GM12878 (cell line): ENCODE results near the gene PCSK1. TPM values are rescaled to one million over a fixed set of nuclear protein-coding genes. Genes with fewer than 3 reads are reported as not detected.

ENCODE experiments used
- ATF7 ChIP-seq: fragments of 450-650 bp; IDR thresholded peaks from 2 replicates; pipeline ENCODE4 v1.6.1; 2016; ENCODE audit warnings: low read depth, mild to moderate bottlenecking
- BCL11A ChIP-seq: IDR thresholded peaks from 2 replicates; pipeline ENCODE4 v1.6.1; 2011; ENCODE audit warnings: low read depth, low read length
- CBX3 ChIP-seq: fragments of 200-600 bp; sonication (generic); IDR thresholded peaks from 2 replicates; pipeline ENCODE4 v1.6.1; 2016; ENCODE audit warnings: low read depth, borderline replicate concordance
- CBX5 ChIP-seq: sonication (generic); IDR thresholded peaks from 2 replicates; pipeline ENCODE4 v1.6.1; 2016; ENCODE audit warnings: low read depth, moderate library complexity, mild to moderate bottlenecking, inconsistent platforms
- CUX1 ChIP-seq: IDR thresholded peaks from 2 replicates; pipeline ENCODE4 v1.6.1; 2012; ENCODE audit warnings: improper control_type of control experiment, low read depth, low read length; ENCODE audit not compliant: insufficient replicate concordance
- EP300 ChIP-seq, 2 experiments: fragments of 150-350 bp in 1 of 2; IDR thresholded peaks; 2 replicates each; pipeline ENCODE4 v1.6.1; 2011 to 2012; ENCODE audit warnings: low read depth in 2 of 2, low read length in 2 of 2, borderline replicate concordance in 1 of 2, improper control_type of control experiment in 1 of 2, inconsistent platforms in 1 of 2; ENCODE audit not compliant: control insufficient read depth in 1 of 2
- GABPA ChIP-seq: IDR thresholded peaks from 2 replicates; pipeline ENCODE4 v1.6.1; 2014; ENCODE audit warnings: antibody characterized with exemption, low read depth, mild to moderate bottlenecking, inconsistent platforms
- JUND ChIP-seq: IDR thresholded peaks from 2 replicates; pipeline ENCODE4 v1.6.1; 2012; ENCODE audit warnings: low read depth, mild to moderate bottlenecking, low read length, improper control_type of control experiment, moderate library complexity
- KDM1A ChIP-seq: fragments of 200-600 bp; sonication (generic); IDR thresholded peaks from 2 replicates; pipeline ENCODE4 v1.6.1; 2016; ENCODE audit warnings: borderline replicate concordance
- MTA2 ChIP-seq: fragments of 450-650 bp; IDR thresholded peaks from 2 replicates; pipeline ENCODE4 v1.6.1; 2016; ENCODE audit warnings: low read depth, mild to moderate bottlenecking, moderate library complexity
- NFIC ChIP-seq: IDR thresholded peaks from 2 replicates; pipeline ENCODE4 v1.6.1; 2012; ENCODE audit warnings: low read depth, mild to moderate bottlenecking, inconsistent platforms, low read length, moderate library complexity
- NR2C1 ChIP-seq: fragments of 450-650 bp; IDR thresholded peaks from 2 replicates; pipeline ENCODE4 v1.6.1; 2017; ENCODE audit warnings: antibody characterized with exemption, mild to moderate bottlenecking, moderate library complexity
- PML ChIP-seq: IDR thresholded peaks from 2 replicates; pipeline ENCODE4 v1.6.1; 2012; ENCODE audit warnings: low read length, inconsistent platforms
- RAD21 ChIP-seq: IDR thresholded peaks from 2 replicates; pipeline ENCODE4 v1.6.1; 2011; ENCODE audit warnings: mild to moderate bottlenecking, low read depth, low read length, moderate library complexity; ENCODE audit not compliant: insufficient read depth
- RCOR1 ChIP-seq: conservative IDR thresholded peaks from 2 replicates; pipeline ENCODE4 v1.6.1; 2012; ENCODE audit warnings: low read depth, low read length, improper control_type of control experiment
- SPI1 ChIP-seq: IDR thresholded peaks from 2 replicates; pipeline ENCODE4 v1.6.1; 2011; ENCODE audit warnings: low read depth, mild to moderate bottlenecking, low read length, moderate library complexity, borderline replicate concordance; ENCODE audit not compliant: insufficient read depth
- SRF ChIP-seq, 2 experiments: IDR thresholded peaks; 2 replicates each; pipeline ENCODE4 v1.6.1; 2011; ENCODE audit warnings: low read depth in 2 of 2, low read length in 2 of 2, mild to moderate bottlenecking in 1 of 2, moderate library complexity in 1 of 2
- YBX1 ChIP-seq: fragments of 450-650 bp; IDR thresholded peaks from 2 replicates; pipeline ENCODE4 v1.6.1; 2016; ENCODE audit warnings: antibody characterized with exemption
- ZNF207 ChIP-seq: fragments of 450-650 bp; IDR thresholded peaks from 2 replicates; pipeline ENCODE4 v1.6.1; 2014; ENCODE audit warnings: antibody characterized with exemption, mild to moderate bottlenecking, borderline replicate concordance
- ZNF384 ChIP-seq: IDR thresholded peaks from 2 replicates; pipeline ENCODE4 v1.6.1; 2012; ENCODE audit warnings: low read depth, mild to moderate bottlenecking, low read length, improper control_type of control experiment, borderline replicate concordance
- ZZZ3 ChIP-seq: IDR thresholded peaks from 2 replicates; pipeline ENCODE4 v1.6.1; 2011; ENCODE audit warnings: low read depth; ENCODE audit not compliant: control insufficient read depth, insufficient read length
- polyA plus RNA-seq, 11 experiments: library from polyadenylated mRNA; depleted of rRNA in 4 of 11; unstranded in 6 of 11; stranded (reverse) in 5 of 11; fragments of >200 nt; fragmentation: Nextera tagmentation in 4 of 11; fragmentation: Illumina TruSeq in 1 of 11; extraction: Ambion mirVana in 4 of 11; extraction: Trizol in 1 of 11; gene quantifications; 1 replicate in 1 of 11; 2 replicates in 10 of 11; pipeline versions ENCODE4 v1.2.1 to v1.2.3, GENCODE V29; 2011 to 2016; ENCODE audit warnings: inconsistent platforms in 2 of 11, missing spikeins in 2 of 11, low read depth in 1 of 11
- total RNA-seq, 4 experiments: library from RNA; depleted of rRNA in 3 of 4; stranded (reverse); fragments of >200 nt in 3 of 4; fragmentation: Illumina TruSeq in 1 of 4; extraction: Trizol in 1 of 4; gene quantifications; 2 replicates each; pipeline versions ENCODE4 v1.2.1 to v1.2.3, GENCODE V29; 2013 to 2021
- TF ChIP-seq, protein P1 (sequence below): fragments of 450-650 bp; IDR thresholded peaks from 2 replicates; pipeline ENCODE4 v1.6.1; 2016; ENCODE audit warnings: mild to moderate bottlenecking

Gene PCSK1
- total and polyA plus RNA-seq, 10 of the 15 experiments (the other 5 are each of a cell fraction or from before 2014, with no cell fraction given), result 0.03 to 0.24 (median 0.07) TPM; not detected in 4

GRCh38 chr5:96439477-96440184 is 6.6 kb upstream of the PCSK1 start (continued):
- TF ChIP-seq GABPA (no peak), SRF (IDR thresholded peaks at IDR 0.05; ENCODE audit: low read depth in 2 of 2, low read length in 2 of 2) (no peak), YBX1 (no peak), KDM1A (no peak), EP300 (IDR thresholded peaks at IDR 0.05; ENCODE audit: borderline replicate concordance in 1 of 2, control insufficient read depth in 1 of 2, low read depth in 2 of 2, low read length in 2 of 2) (peak in 1 of 2 experiments; percentile 52; a peak in 1 of 4 replicates), ATF7 (peak; percentile 36; the same call in 1 of the 2 replicates), NFIC (peak; percentile 64; the same call in 1 of the 2 replicates), SPI1 (peak; percentile 95), RAD21 (peak; percentile 49), MTA2 (peak; percentile 70), ZNF207 (no peak), ZZZ3 (no peak), RCOR1 (no peak), CBX3 (no peak), PML (no peak), CBX5 (0 out of 2 replicates have a peak, but pooled peaks have one; percentile 59), CUX1 (no peak), JUND (no peak), NR2C1 (no peak), ZNF384 (no peak; the same call in 1 of the 2 replicates), BCL11A (0 out of 2 replicates have a peak, but pooled peaks have one; percentile 18)
- TF ChIP-seq, protein P1, sequence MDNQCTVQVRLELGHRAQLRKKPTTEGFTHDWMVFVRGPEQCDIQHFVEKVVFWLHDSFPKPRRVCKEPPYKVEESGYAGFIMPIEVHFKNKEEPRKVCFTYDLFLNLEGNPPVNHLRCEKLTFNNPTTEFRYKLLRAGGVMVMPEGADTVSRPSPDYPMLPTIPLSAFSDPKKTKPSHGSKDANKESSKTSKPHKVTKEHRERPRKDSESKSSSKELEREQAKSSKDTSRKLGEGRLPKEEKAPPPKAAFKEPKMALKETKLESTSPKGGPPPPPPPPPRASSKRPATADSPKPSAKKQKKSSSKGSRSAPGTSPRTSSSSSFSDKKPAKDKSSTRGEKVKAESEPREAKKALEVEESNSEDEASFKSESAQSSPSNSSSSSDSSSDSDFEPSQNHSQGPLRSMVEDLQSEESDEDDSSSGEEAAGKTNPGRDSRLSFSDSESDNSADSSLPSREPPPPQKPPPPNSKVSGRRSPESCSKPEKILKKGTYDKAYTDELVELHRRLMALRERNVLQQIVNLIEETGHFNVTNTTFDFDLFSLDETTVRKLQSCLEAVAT, result 0 out of 2 replicates have a peak, but pooled peaks have one; percentile 40
